Adipocyte (in vitro differentiated cells): ENCODE data around the gene HOXD10.

Experiments
- DNase-seq: peaks from one replicate; pipeline ENCODE4 v3.0.0-alpha.2; 2015; ENCODE audit warnings: low read depth
- H3K27me3 ChIP-seq: replicated peaks from 2 replicates; pipeline ENCODE4 v1.7.0; 2013; ENCODE audit warnings: mild to moderate bottlenecking, low read length, moderate library complexity; ENCODE audit not compliant: control insufficient read depth, insufficient read depth
- H3K36me3 ChIP-seq: 2 replicates; pipeline ENCODE4 v1.7.0; 2013; ENCODE audit warnings: low read length, mild to moderate bottlenecking, moderate library complexity; ENCODE audit not compliant: control insufficient read depth, insufficient read depth, severe bottlenecking
- H3K4me1 ChIP-seq: 2 replicates; pipeline ENCODE4 v1.7.0; 2013; ENCODE audit warnings: mild to moderate bottlenecking, low read length, moderate library complexity; ENCODE audit not compliant: control insufficient read depth, insufficient read depth
- H3K4me3 ChIP-seq: 2 replicates; pipeline ENCODE4 v1.7.0; 2013; ENCODE audit warnings: mild to moderate bottlenecking, low read length, moderate library complexity
- H3K9ac ChIP-seq: 2 replicates; pipeline ENCODE4 v1.7.0; 2013; ENCODE audit warnings: mild to moderate bottlenecking, low read length, moderate library complexity
- H3K9me3 ChIP-seq: 2 replicates; pipeline ENCODE4 v1.7.0; 2013; ENCODE audit warnings: mild to moderate bottlenecking, low read length, moderate library complexity; ENCODE audit not compliant: control insufficient read depth

Gene HOXD10

GRCh38 chr2:176156807-176157498 is 40.4 kb downstream of the HOXD10 start, which contains the start of gene HOXD3:
TSS of gene HOXD3 (plus strand) at chr2:176157307. CDS start at chr2:176169115, 11,808 bp downstream.
- Histone ChIP-seq H3K27me3 (no peaks in the 10 kb centered on the region), H3K4me3 (peak within 1 kb of the TSS; percentile 74), H3K9me3 (no peaks in the 10 kb centered on the region), H3K4me1 (peaks cover 3% of the 10 kb centered on the region), H3K36me3 (peaks cover 17% of the 10 kb centered on the region), H3K9ac (peak within 1 kb of the TSS; percentile 58)
- no peak for DNase-seq

- Histone ChIP-seq H3K36me3 (peaks cover 17% of the 10 kb centered on the region), H3K9ac (peak overlapping the region; percentile 58), H3K9me3 (no peaks in the 10 kb centered on the region), H3K27me3 (no peaks in the 10 kb centered on the region), H3K4me1 (peaks cover 9% of the 10 kb centered on the region), H3K4me3 (peak overlapping the region; percentile 74)
- no peak for DNase-seq
Observed at GRCh38 chr2:176157499-176158185, 41.1 kb downstream of the HOXD10 start.

- no peaks in the 10 kb centered on the region for H3K27me3 ChIP-seq
- no peak overlapping the region for H3K9ac ChIP-seq
- no peak for DNase-seq
- peaks cover 14% of the 10 kb centered on the region for H3K36me3 ChIP-seq
- H3K4me3 ChIP-seq = no peak overlapping the region
- H3K9me3 ChIP-seq = no peaks in the 10 kb centered on the region
- peaks cover 9% of the 10 kb centered on the region for H3K4me1 ChIP-seq
Observed at GRCh38 chr2:176158186-176158591, 41.6 kb downstream of the HOXD10 start.

- Histone ChIP-seq H3K4me3 (no peak overlapping the region), H3K9me3 (no peaks in the 10 kb centered on the region), H3K9ac (no peak overlapping the region), H3K4me1 (peaks cover 9% of the 10 kb centered on the region), H3K27me3 (no peaks in the 10 kb centered on the region), H3K36me3 (peaks cover 7% of the 10 kb centered on the region)
- DNase-seq = no peak
Observed at GRCh38 chr2:176158855-176159662, 42.5 kb downstream of the HOXD10 start.

GRCh38 chr2:176159663-176160250 is 43.2 kb downstream of the HOXD10 start:
- DNase-seq = no peak
- Histone ChIP-seq H3K4me1 (peaks cover 9% of the 10 kb centered on the region), H3K9ac (peak overlapping the region; percentile 51), H3K27me3 (no peaks in the 10 kb centered on the region), H3K9me3 (no peaks in the 10 kb centered on the region), H3K36me3 (peaks cover 7% of the 10 kb centered on the region), H3K4me3 (peak overlapping the region; percentile 44)

GRCh38 chr2:176160251-176160985 is 43.8 kb downstream of the HOXD10 start:
- no peaks in the 10 kb centered on the region for H3K27me3 ChIP-seq
- DNase-seq = no peak
- peaks cover 1% of the 10 kb centered on the region for H3K36me3 ChIP-seq
- H3K9ac ChIP-seq = peak overlapping the region; percentile 51
- H3K9me3 ChIP-seq = no peaks in the 10 kb centered on the region
- peaks cover 9% of the 10 kb centered on the region for H3K4me1 ChIP-seq
- peak overlapping the region; percentile 44 for H3K4me3 ChIP-seq

GRCh38 chr2:176160986-176161824 is 44.6 kb downstream of the HOXD10 start:
- Histone ChIP-seq H3K9me3 (no peaks in the 10 kb centered on the region), H3K4me3 (peak overlapping the region; percentile 72), H3K4me1 (peaks cover 9% of the 10 kb centered on the region), H3K36me3 (no peaks in the 10 kb centered on the region), H3K9ac (peak overlapping the region; percentile 42), H3K27me3 (no peaks in the 10 kb centered on the region)
- DNase-seq = no peak

GRCh38 chr2:176161825-176162626 is 45.4 kb downstream of the HOXD10 start:
- H3K9ac ChIP-seq = peak overlapping the region; percentile 48
- DNase-seq = peak; percentile 70
- H3K27me3 ChIP-seq = no peaks in the 10 kb centered on the region
- H3K9me3 ChIP-seq = no peaks in the 10 kb centered on the region
- peak overlapping the region; percentile 72 for H3K4me3 ChIP-seq
- H3K36me3 ChIP-seq = no peaks in the 10 kb centered on the region
- H3K4me1 ChIP-seq = peaks cover 9% of the 10 kb centered on the region

- Histone ChIP-seq H3K9ac (no peak overlapping the region), H3K4me1 (peaks cover 9% of the 10 kb centered on the region), H3K9me3 (no peaks in the 10 kb centered on the region), H3K36me3 (no peaks in the 10 kb centered on the region), H3K4me3 (no peak overlapping the region), H3K27me3 (no peaks in the 10 kb centered on the region)
- DNase-seq = no peak
Observed at GRCh38 chr2:176162911-176163671, 46.5 kb downstream of the HOXD10 start.
